ENCODE results near the gene GLA. TPM values are rescaled to one million over a fixed set of nuclear protein-coding genes. Genes with fewer than 3 reads are reported as not detected.
A peak's percentile ranks its signal among the peaks of the same experiment; 100 is the strongest.

The GLA gene
- total RNA-seq: 23.7 and 33.7 TPM in 2 replicates
- polyA plus RNA-seq (2012): 25.2 TPM

DNA sequence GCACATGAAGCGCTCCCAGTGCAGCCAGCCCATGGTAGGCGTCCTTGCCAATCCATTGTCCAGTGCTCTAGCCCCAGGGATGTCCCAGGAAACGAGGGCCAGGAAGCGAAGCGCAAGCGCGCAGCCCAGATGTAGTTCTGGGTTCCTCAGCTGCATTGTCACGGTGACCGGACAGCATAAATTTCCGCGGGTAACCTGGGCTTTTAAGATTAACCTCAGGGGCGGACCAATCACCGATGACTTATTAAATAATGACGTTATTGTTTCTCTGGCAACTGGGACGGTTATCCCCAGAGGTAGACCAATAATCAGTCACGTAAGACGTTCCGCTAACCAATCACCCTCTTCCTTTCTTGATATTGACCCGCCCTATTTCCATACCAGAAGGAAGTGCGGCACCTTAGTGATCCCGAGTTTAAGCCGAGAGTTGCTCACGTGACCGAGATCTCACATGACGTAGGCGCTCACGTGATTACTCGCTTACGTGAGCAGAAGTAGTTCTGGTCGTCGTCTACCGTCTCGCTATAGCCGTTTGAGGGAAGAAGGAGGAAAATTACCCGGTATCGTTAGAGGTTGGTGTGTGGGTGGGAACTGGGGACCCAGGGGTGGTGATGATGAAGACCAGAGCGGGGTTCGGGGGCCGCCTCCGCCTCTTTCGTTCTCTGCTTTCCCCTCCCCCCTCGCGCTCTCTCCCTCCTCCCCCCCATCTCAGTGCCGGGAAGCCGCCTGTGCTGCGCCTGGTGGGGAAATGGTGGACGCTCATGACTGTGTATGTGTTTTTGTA is at the start of gene GLA, which contains the start of gene HNRNPH2:
Gene GLA, minus strand, starts transcription at position 178 of the 784 bp plus-strand sequence. Its CDS starts 22 bp downstream, at position 156.
Gene HNRNPH2, plus strand, starts transcription at position 475 of the 784 bp plus-strand sequence. CDS start 3,767 bp downstream, outside the sequence.
- peak; percentile 97 for DNase-seq (ENCODE audit: low read depth)

DNA sequence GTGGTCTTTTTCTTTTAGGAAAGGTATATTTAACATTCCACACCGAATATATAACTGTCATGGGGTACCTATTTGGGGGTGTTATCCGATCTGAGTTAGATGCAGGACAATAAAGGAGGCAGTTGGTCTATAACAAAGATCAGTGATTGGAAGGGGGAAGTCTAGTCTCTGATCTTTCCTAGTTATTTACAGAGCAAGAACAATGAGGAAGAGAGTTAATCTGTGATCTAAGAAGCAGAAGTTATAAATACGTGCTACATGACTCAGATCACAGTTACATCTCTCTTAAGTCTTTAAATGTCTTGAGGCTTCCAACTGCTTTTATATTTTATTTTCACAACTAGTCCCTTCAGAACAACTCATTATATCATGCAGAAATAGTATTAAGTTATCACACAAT is 44.3 kb upstream of the GLA start:
- DNase-seq (ENCODE audit: low read depth): no peak

DNA sequence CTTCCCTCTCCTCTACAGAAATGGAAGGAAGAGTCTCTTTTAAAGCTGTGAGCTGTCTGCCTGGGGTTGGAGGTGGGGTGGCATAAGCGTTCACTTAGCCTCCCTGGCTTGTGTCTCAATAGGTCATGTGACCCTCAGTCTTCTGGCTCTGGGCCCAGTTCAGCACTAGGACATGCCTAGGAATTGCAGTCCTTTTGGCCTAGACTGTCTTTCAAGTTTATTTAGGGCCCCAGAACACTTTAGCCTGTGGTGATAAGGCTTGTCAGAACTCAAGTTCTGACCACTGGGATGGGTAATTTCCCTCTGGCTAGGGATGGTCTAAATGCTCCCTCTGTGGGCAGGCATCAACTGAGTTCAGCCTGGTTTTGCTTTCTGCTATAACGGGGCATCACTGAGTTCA is 43.2 kb upstream of the GLA start:
- DNase-seq (ENCODE audit: low read depth): peak; percentile 42

DNA sequence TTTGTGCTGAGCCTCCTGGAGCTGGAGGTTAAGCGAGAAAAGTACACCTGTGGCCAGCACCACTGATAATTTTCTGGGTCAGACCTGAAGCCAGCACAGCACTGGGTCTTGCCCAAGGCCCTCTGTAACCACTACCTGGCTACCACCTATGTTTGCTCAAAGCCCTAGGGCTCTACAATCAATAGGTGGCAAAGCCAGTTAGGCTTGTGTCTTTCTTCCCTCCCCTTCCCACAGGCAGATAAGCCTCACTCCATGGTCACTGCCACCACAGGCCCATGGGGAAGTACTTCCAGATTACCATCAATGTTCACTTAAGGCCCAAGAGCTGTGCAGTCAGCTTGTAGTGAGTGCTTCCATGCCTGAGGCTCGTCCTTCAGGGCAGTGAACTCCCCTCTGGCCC is 42.4 kb upstream of the GLA start:
- DNase-seq (ENCODE audit: low read depth): no peak

DNA sequence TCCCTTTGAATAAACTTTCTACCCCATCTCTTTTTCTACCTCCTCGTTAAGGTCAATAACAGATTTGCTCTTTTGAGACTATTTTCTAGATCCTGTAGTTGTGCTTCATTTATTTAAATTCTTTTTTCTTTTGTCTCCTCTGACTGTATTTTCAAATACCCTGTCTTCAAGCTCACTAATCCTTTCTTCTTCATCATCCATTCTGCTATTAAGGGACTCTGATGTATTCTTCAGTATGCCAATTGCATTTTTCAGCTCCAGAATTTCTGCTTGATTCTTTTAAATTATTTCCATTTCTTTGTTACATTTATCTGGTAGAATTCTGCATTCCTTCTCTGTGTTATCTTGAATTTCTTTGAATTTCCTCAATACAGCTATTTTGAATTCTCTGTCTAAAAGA is 41.6 kb upstream of the GLA start:
- DNase-seq (ENCODE audit: low read depth): no peak

DNA sequence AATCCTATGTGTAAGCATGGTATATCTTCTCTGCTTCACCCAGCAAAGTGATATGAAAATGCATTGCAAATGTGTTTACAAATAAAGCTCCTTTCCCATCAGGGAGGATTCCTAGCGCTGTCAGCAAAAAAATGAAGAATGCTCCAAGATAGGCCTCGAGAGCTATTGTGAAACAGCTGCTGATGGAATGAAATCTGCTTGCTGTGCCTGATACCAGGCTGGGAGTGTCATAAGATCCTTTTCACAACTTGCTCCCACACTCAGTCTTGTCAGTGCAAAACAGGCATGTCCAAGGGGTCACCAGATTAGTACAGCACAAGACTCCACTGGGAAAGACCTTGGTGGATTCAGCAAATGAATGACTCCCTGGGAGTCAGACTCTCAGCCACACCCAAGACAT is 34.4 kb upstream of the GLA start:
- no peak for DNase-seq (ENCODE audit: low read depth)

DNA sequence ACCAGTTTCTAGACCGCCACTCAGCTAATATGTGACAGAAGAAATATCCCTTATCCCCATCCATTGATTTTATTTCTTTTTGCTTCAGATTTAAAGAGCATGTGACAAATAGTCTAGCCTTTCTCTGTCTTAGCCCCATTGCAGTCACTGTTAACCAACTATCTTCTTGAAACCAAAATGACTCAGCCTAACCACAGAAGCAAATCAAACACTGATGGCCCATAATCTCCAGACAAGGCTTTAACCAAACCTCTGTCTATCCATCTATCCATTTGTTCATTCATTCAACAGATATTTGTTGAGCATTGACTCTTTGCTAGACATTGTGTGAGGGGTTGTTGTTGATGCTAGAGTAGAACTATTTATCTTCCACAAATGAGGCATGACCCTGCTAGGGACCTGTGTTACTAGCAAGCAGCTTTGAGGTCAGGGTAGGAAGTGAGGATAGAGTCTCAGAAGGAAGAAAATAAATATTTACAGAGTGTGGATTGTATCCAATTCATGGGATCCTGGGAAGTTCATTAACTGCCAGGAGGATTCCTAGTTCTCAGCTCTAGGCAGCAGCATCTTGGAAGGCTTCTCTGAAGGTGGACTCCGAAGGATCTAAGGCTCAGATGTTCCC is 22.8 kb upstream of the GLA start:
- peak; percentile 19 for DNase-seq (ENCODE audit: low read depth)

DNA sequence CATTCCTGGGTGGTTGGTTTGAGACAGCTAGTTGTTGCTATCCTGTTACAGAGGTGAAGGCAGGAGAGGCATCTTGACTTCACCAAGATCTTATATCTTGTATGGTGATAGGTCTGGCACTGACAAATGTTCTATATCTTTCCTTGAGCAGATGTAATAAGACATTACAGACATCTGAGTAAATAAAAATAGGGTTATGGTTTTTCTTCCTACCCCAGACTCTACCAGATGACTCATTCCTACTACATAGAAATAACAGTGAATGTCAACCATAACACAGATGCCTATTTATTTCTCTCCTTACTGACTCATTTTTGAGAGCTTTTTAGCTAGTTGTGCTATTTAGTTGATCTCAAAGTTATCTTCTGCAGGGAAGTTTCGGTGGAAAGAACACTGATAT is 22.2 kb upstream of the GLA start:
- peak; percentile 8 for DNase-seq (ENCODE audit: low read depth)

DNA sequence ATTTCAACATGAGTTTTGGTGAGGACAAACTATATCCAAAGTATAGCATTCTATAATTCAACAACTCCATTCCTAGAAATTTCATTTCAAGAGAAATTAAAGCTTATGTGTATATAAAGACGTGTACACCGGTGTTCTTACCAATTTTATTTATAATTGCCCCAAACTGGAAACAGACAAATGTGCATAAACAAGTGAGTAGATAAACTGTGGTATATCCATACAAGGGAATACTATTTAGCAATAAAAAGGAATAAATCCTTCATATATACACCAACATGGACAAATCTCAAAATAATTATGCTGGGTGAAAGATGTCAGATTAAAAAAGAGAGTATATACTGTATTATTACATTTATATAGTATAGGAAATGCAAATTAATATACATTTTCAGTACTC is 20.2 kb upstream of the GLA start:
- DNase-seq (ENCODE audit: low read depth): no peak

DNA sequence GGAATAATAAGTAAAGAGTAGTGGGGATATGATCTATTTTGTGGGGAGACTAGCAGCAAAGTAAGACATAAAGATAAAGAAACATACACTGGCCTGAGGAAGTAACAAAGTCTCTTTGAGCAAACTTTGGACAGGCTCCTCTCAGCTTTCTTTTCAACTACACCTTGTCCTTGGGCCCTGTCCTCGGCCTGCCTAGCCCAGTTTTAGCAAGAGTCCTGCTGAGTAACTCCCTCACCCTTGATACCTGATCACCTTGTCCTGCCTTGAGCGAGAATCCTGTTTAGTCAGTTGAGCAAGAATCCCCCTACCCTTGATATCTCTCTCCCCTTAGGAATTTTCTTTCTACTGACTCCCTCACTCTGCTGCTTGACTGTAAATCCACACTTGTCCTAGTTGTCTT is 11.8 kb upstream of the GLA start:
- no peak for DNase-seq (ENCODE audit: low read depth)

DNA sequence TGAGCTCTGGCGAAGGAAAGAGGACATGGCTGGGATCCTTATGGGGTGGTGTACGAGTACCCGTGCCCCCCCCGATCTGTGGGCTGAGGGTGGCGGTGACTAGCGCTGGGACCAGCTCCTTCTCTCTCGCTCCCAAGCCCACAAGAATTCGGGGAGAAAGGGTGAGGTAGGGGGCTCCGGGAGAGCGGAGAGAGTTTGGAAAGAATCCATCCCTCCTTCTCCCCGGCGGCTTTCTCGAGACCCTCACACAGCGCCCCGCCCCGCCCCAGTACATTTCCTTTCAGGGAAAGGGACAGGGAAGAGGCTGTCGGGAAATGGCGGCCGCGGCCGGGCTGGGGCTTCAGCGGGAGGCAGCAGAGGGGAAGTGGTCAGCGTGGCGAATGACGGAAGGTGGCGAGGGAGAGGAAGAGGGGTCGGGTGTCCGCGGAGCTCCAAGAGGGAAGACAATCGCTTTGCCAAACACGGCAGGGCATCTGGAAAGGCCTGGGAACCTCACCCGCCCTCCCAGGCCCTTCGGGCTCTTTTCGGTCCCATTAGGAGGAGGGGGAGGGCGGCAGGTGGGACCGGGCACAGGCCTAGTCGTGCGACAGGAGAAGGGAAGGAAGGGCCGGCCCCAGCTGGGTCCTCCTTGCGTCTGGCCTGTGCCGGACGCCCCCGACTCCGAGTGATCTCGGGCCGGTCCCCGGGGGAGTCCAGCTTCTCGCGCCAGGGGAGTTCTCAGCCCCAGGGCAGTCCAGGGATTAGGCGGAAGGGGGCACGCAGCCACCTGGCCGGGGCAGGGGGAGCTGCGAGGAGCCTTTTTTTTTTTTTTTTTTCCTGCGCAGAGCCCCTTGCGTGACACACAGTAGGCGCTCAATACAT is 10.5 kb upstream of the GLA start:
- DNase-seq (ENCODE audit: low read depth): peak; percentile 67

DNA sequence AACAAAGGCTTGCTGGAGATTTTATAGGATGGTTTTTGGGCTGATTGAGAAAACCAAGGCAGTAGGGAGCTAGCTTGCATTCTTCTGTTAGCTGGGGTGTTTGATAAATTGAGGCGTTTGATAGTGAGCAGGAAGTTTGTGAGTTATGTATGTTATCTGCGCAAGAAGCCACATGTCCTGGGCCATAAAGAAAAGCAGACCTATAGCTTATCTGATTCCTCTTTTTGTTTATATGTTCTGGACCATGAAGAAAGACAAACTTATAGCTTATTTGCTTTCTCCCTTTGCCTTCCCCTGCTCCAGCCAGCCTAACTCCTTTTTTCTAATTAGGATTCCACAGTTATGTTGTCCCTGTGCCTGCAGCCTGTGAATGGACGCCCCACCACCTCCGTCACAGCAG is 9.5 kb upstream of the GLA start:
- DNase-seq (ENCODE audit: low read depth): no peak

DNA sequence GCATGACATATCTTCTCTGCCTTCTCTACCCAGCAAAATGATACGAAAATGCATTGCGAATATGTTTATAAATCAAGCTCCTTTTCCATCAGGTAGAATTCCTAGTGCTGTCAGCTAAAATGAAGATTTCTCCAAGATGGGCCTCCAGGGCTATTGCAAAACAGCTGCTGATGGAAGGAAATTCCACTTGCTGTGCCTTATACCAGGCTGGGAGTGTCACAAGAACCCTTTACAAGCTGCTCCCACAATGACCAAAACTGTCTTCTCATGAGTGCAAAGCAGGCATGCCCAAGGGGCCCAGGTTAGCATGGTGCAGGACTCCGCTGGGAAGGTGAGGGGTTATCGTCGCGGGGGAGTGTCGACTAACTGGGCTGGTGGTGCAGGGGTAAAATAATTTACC is 9.0 kb upstream of the GLA start:
- DNase-seq (ENCODE audit: low read depth): no peak

DNA sequence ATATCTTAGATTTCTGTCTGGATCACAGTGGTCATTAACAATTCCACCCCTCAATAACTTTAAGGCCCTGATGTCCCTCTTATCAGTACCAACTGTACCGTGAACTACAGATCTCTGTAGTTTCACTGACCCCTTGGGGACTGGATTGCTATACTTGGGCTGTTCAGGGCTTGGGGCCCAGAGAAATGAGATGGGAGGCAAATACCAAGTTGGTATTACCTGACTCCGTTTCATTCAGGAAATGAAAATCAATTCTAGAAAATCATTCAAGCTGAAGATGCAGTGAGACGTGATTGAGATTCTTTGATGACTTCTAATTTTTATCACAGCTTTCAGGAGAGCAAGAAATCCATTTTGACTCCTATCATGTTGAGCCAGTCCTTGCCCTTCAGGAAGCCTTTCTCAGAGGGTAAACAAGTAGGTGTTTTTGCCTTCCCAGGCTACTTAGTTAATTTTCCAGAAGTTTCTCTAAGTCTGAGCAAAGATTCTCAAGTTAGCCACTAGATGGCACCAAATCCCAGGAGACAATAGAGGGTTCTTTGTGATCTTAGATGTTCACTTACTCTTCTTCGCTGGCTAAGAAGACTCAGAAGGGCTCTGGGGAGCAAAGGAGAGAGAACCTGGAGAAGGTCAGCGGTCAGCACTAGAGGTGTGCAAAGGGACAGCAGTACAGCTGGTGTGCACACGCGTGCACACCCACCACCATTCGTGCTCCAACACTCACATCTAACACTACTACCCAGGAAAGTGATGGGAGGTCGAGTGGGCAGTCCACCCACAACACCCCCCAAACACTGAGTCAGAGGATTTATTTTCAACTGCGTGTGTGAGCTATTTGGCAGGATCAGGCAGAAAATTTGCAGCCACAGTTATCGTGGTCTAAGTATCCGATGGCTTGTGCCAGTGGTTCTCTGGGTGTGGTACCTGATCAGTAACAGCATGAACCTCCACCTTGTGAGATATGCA is 7.7 kb upstream of the GLA start:
- peak; percentile 76 for DNase-seq (ENCODE audit: low read depth)

DNA sequence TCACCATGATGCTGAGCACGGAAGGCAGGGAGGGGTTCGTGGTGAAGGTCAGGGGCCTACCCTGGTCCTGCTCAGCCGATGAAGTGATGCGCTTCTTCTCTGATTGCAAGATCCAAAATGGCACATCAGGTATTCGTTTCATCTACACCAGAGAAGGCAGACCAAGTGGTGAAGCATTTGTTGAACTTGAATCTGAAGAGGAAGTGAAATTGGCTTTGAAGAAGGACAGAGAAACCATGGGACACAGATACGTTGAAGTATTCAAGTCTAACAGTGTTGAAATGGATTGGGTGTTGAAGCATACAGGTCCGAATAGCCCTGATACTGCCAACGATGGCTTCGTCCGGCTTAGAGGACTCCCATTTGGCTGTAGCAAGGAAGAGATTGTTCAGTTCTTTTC is 4.3 kb upstream of the GLA start:
- DNase-seq (ENCODE audit: low read depth): no peak

DNA sequence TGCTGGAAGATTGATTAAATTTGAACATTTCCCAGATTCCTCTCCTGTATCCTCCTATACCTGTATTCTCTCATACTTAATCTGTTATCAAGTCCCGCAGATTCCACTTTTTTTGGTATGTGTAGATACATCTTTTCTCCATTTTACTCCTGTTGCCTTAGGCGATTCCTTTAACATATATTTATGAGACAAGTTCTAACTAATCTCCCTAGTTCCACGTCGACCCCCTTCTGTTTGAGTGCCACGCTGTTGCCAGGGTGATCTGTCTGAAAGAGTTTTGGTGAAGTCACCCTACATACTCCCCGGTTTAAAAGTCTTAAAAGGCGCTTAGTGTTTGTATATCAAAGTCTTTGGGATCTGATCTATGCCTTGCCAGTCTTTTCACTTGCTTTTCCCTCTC is 2.7 kb upstream of the GLA start:
- no peak for DNase-seq (ENCODE audit: low read depth)

DNA sequence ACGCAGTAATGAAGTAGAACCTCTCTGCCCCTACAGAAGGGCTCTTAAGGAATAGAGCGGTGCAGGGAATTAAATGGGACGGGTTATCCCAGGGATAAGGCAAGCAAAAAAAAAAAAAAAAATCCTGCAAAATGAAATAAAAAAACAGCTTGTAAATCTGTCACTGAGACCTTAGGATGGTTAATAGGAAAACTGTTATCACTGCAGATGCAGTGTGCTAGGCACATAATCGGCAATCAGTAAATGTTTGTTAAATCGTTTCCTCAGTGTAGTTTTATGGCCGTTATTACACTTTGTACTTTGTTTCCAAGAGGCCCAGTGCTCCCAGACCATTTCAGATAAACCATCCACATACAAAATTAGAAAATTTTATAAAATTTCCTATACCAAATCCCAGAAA is 1.3 kb upstream of the GLA start:
- no peak for DNase-seq (ENCODE audit: low read depth)

DNA sequence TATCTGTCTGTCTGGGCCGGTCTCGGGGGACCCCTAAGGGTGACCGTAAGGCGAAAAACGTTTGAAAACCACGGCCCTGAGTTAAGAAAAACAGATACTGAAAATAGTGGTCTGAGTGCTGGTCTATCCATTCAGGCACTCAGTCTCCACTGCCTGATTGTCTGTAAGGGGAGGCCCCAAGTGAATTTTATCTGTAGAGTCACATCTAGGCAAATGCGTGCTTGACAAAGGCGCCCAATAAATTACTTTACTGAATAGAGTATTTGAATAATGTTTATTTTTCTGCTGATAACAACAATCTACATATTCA is 762 bp upstream of the GLA start:
- no peak for DNase-seq (ENCODE audit: low read depth)

DNA sequence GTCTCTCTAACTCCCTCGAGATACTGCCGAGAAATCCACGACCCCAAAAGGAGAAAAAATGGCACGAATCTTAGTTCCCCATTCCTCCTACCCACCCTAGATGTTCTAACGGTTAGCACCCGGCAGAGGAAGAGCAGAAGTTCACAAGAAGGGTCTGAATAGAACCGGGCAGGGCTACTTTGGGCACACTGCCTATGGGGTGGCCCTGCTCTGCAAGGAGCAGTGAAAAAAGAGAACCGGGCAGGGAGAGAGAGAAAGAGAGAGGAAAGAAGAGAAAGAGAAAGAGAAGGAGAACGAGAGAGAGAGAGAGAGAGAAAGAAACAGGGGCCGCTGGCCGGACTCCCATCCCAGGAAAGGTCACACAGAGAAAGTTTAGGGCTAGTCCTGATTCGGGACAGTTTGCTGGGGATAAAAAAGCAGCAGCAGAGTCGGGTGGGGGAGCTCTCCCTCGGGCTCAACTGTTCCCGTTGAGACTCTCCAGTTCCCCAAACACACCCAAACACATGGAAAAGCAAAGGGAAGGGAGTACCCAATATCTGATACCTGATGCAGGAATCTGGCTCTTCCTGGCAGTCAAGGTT is 468 bp downstream of the GLA start:
- DNase-seq (ENCODE audit: low read depth): no peak

DNA sequence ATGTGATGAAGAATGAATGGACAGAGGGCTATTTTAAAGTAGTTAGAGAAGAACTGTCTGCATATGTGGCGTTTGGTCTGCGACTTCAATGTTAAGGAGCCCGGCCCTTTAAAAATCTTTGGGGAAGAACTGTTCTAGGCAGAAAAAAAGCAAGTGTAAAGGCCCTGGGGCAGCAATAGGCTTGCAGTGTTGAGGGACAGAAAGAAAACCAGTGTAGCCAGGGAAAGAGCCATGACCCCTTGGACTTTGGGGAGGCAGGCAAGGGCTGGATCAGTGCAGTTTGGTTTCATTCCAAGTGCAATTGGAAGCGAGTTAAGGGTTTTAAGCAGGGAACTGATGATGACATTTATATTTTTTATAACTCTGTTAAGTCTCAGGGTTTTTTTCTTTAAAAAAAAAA is 7.9 kb downstream of the GLA start:
- DNase-seq (ENCODE audit: low read depth): no peak

DNA sequence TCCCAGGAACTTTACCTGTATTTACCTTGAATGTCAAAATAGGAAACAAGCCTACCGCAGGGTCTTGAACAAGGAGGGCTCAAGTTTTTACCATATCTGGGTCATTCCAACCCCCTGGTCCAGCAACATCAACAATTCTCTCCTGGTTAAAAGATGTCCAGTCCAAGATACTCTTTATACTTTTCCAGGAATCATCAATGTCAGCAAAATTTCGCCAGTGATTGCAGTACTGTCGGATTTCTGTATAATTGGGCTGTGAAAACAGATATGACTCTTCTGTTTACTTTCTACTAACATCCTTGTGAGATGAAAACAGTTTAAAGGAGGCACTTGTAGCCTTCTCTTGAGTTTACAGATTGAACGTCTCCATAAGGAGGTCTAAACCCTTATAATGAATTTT is 9.0 kb downstream of the GLA start:
- no peak for DNase-seq (ENCODE audit: low read depth)
